Endodermal cell (in vitro differentiated cells): Measurements from ENCODE around the gene PSAT1. TPM values are rescaled to one million over a fixed set of nuclear protein-coding genes. Genes with fewer than 3 reads are reported as not detected.
A peak's percentile ranks its signal among the peaks of the same experiment; 100 is the strongest.

Experiments used
- DNase-seq: peaks from one replicate; pipeline ENCODE4 v3.0.0-alpha.2; 2017
- H3K27ac ChIP-seq: 2 replicates; pipeline ENCODE4 v1.5.1; 2013; ENCODE audit warnings: mild to moderate bottlenecking, low read depth, low read length, moderate library complexity
- H3K27me3 ChIP-seq: 2 replicates; pipeline ENCODE4 v1.6.1; 2013; ENCODE audit warnings: mild to moderate bottlenecking, low read length, moderate library complexity; ENCODE audit not compliant: insufficient read depth, control insufficient read depth, poor library complexity, severe bottlenecking
- H3K36me3 ChIP-seq: 2 replicates; pipeline ENCODE4 v1.7.0; 2013; ENCODE audit warnings: mild to moderate bottlenecking, low read length, moderate library complexity; ENCODE audit not compliant: control insufficient read depth, insufficient read depth
- H3K4me1 ChIP-seq: one replicate; pipeline ENCODE4 v1.7.0; 2013; ENCODE audit warnings: low read length; ENCODE audit not compliant: control insufficient read depth, insufficient read depth
- H3K4me3 ChIP-seq: 2 replicates; pipeline ENCODE4 v1.5.1; 2013; ENCODE audit warnings: mild to moderate bottlenecking, low read length, moderate library complexity
- H3K9ac ChIP-seq: 2 replicates; pipeline ENCODE4 v1.6.1; 2013; ENCODE audit warnings: mild to moderate bottlenecking, low read length, moderate library complexity; ENCODE audit not compliant: poor library complexity, severe bottlenecking; ENCODE audit errors: extremely low read depth
- H3K9me3 ChIP-seq: 2 replicates; pipeline ENCODE4 v1.6.1; 2013; ENCODE audit warnings: mild to moderate bottlenecking, low read length, moderate library complexity; ENCODE audit not compliant: control insufficient read depth
- H3K27ac Mint-ChIP-seq: 2 replicates; pipeline ENCODE4 v1.8.0; 2020; ENCODE audit warnings: mixed read lengths
- H3K27me3 Mint-ChIP-seq: 2 replicates; pipeline ENCODE4 v1.8.0; 2021; ENCODE audit warnings: mild to moderate bottlenecking, mixed read lengths; ENCODE audit not compliant: insufficient read depth
- H3K36me3 Mint-ChIP-seq: 2 replicates; pipeline ENCODE4 v1.8.0; 2020; ENCODE audit warnings: low read depth, mixed read lengths
- H3K4me1 Mint-ChIP-seq: 2 replicates; pipeline ENCODE4 v1.8.0; 2020; ENCODE audit warnings: mixed read lengths
- H3K4me3 Mint-ChIP-seq: 2 replicates; pipeline ENCODE4 v1.8.0; 2020; ENCODE audit warnings: mild to moderate bottlenecking, moderate library complexity, mixed read lengths
- H3K9me3 Mint-ChIP-seq: 2 replicates; pipeline ENCODE4 v1.8.0; 2020; ENCODE audit warnings: mild to moderate bottlenecking, mixed read lengths
- CTCF ChIP-seq: fragments of 200-600 bp; sonication (generic); conservative IDR thresholded peaks from 2 replicates; pipeline ENCODE4 v1.5.0; 2021; ENCODE audit warnings: antibody characterized with exemption, mild to moderate bottlenecking
- WGBS, 2 experiments: methylation state at CpG; one replicate each; pipeline versions ENCODE4 v1.1.5 to v1.1.7; 2013; ENCODE audit warnings: missing lambda C conversion rate in 2 of 2, mixed read lengths in 1 of 2; ENCODE audit not compliant: insufficient coverage in 1 of 2, insufficient read length in 1 of 2; 5-methylcytosine and 5-hydroxymethylcytosine counted together
- total RNA-seq, 2 donors: library from RNA; stranded (reverse); fragmentation: NEBNext Ultra II Directional in 1 of 2; extraction: Animal tissue kit (Norgen Biotek cat#: 25700) in 1 of 2; gene quantifications; 2 replicates in 1 of 2; 3 replicates in 1 of 2; pipeline ENCODE4 v1.2.1, GENCODE V29; 2021

The PSAT1 gene
- total RNA-seq, 2 donors from 2014 or later = 64.4 to 75.7 TPM

- TF ChIP-seq CTCF = no peak
- DNase-seq = no peak
- H3K27ac Mint-ChIP-seq = no peak overlapping the region
These were observed 59.7 kb downstream of the PSAT1 start for GRCh38 chr9:78356634-78357033.

GRCh38 chr9:78357165-78357873 is 60.4 kb downstream of the PSAT1 start:
- Histone ChIP-seq H3K27me3 (no peaks in the 10 kb centered on the region), H3K4me3 (no peak overlapping the region), H3K36me3 (no peaks in the 10 kb centered on the region), H3K4me1 (no peaks in the 10 kb centered on the region), H3K27ac (no peak overlapping the region), H3K9ac (no peak overlapping the region), H3K9me3 (no peaks in the 10 kb centered on the region)
- TF ChIP-seq CTCF = no peak
- no peaks in the 10 kb centered on the region for H3K27me3 Mint-ChIP-seq
- DNase-seq = peak; percentile 52
- WGBS, 2 experiments = 94 to 95% methylated on average over 10 to 23 of the region's 23 CpGs
- H3K4me1 Mint-ChIP-seq = peaks cover 8% of the 10 kb centered on the region
- H3K9me3 Mint-ChIP-seq = no peaks in the 10 kb centered on the region
- no peak overlapping the region for H3K27ac Mint-ChIP-seq
- no peak overlapping the region for H3K4me3 Mint-ChIP-seq
- H3K36me3 Mint-ChIP-seq = no peaks in the 10 kb centered on the region

More at GRCh38 chr9:78356634-78357033, 59.7 kb downstream of the PSAT1 start:
- Mint-ChIP-seq H3K36me3 (no peaks in the 10 kb centered on the region), H3K4me1 (peaks cover 8% of the 10 kb centered on the region), H3K9me3 (no peaks in the 10 kb centered on the region), H3K27me3 (no peaks in the 10 kb centered on the region), H3K4me3 (no peak overlapping the region)
- no peaks in the 10 kb centered on the region for H3K36me3 ChIP-seq
- no peak overlapping the region for H3K4me3 ChIP-seq
- WGBS, 2 experiments = 80 to 96% methylated on average over 2 to 4 of the region's 4 CpGs
- H3K4me1 ChIP-seq = no peaks in the 10 kb centered on the region
- no peak overlapping the region for H3K27ac ChIP-seq
- H3K27me3 ChIP-seq = no peaks in the 10 kb centered on the region
- H3K9me3 ChIP-seq = no peaks in the 10 kb centered on the region
- H3K9ac ChIP-seq = no peak overlapping the region

- no peaks in the 10 kb centered on the region for H3K36me3 Mint-ChIP-seq
- no peak for TF ChIP-seq CTCF
- H3K4me1 Mint-ChIP-seq = peaks cover 8% of the 10 kb centered on the region
- Histone ChIP-seq H3K4me1 (no peaks in the 10 kb centered on the region), H3K9me3 (no peaks in the 10 kb centered on the region), H3K27ac (no peak overlapping the region), H3K9ac (no peak overlapping the region), H3K27me3 (no peaks in the 10 kb centered on the region), H3K36me3 (no peaks in the 10 kb centered on the region), H3K4me3 (no peak overlapping the region)
- DNase-seq = no peak
- no peak overlapping the region for H3K4me3 Mint-ChIP-seq
- H3K9me3 Mint-ChIP-seq = no peaks in the 10 kb centered on the region
- no peaks in the 10 kb centered on the region for H3K27me3 Mint-ChIP-seq
- H3K27ac Mint-ChIP-seq = no peak overlapping the region
- 94 to 95% methylated on average over 9 to 17 of the region's 17 CpGs for WGBS, 2 experiments
These were observed 61.6 kb downstream of the PSAT1 start for GRCh38 chr9:78358329-78359051.
